Suprapubic skin (tissue), 4 donors: ENCODE data around the gene TPT1. TPM values are rescaled to one million over a fixed set of nuclear protein-coding genes. Genes with fewer than 3 reads are reported as not detected.
"Not testable (repeated sequence)": the region's sequence is repeated elsewhere in the genome, so short reads cannot be mapped to it uniquely, and the experiment has no call there.

Source experiments
- DNase-seq, 2 donors: peaks; one replicate each; pipeline ENCODE4 v3.0.0-alpha.2; 2019; ENCODE audit warnings: low spot score in 2 of 2
- H3K27ac ChIP-seq: fragments of 200-600 bp; sonication (generic); one replicate; pipeline ENCODE4 v1.5.1; 2019
- H3K27me3 ChIP-seq: fragments of 200-600 bp; sonication (generic); one replicate; pipeline ENCODE4 v1.5.1; 2019
- H3K36me3 ChIP-seq: fragments of 200-600 bp; sonication (generic); one replicate; pipeline ENCODE4 v1.5.1; 2019
- H3K4me1 ChIP-seq: fragments of 200-600 bp; sonication (generic); one replicate; pipeline ENCODE4 v1.5.1; 2019
- H3K4me3 ChIP-seq: fragments of 200-600 bp; sonication (generic); one replicate; pipeline ENCODE4 v1.5.1; 2019; ENCODE audit warnings: mild to moderate bottlenecking
- H3K9me3 ChIP-seq: fragments of 200-600 bp; sonication (generic); one replicate; pipeline ENCODE4 v1.5.1; 2019
- EP300 ChIP-seq: sonication (generic); formaldehyde crosslinking; IDR thresholded peaks from one replicate; pipeline ENCODE4 v1.6.1; 2017; ENCODE audit warnings: antibody characterized with exemption
- POLR2A ChIP-seq, 2 donors: fragments of 450-650 bp; IDR thresholded peaks; one replicate each; pipeline ENCODE4 v1.6.1; 2017; ENCODE audit warnings: antibody characterized with exemption in 2 of 2, mild to moderate bottlenecking in 2 of 2, moderate library complexity in 2 of 2
- POLR2AphosphoS5 ChIP-seq, 3 donors: sonication (generic); formaldehyde crosslinking; IDR thresholded peaks; one replicate each; pipeline ENCODE4 v1.6.1; 2017; ENCODE audit warnings: antibody characterized with exemption in 3 of 3
- WGBS: methylation state at CpG from one replicate; pipeline ENCODE4 v1.1.5; 2018; 5-methylcytosine and 5-hydroxymethylcytosine counted together
- total RNA-seq, 4 donors: library from RNA; depleted of rRNA; stranded (reverse); fragments of >200 nt; gene quantifications; one replicate each; pipeline ENCODE4 v1.1.0, GENCODE V29; 2016
- TF ChIP-seq, protein P1 (sequence below), 2 donors: fragments of 200-600 bp in 1 of 2; fragments of 450-650 bp in 1 of 2; sonication (generic) in 1 of 2; IDR thresholded peaks; one replicate each; pipeline ENCODE4 v1.5.1; 2016 to 2019; ENCODE audit warnings: antibody characterized with exemption in 2 of 2, mild to moderate bottlenecking in 1 of 2, moderate library complexity in 1 of 2

TPT1 gene
- total RNA-seq, result 1,000 to 10,000 TPM; 1,947 to 2,729 (median 2,521) TPM

- Histone ChIP-seq H3K27ac (peak within 1 kb of the TSS; percentile 99), H3K4me3 (peak within 1 kb of the TSS; percentile 77), H3K9me3 (no peaks in the 10 kb centered on the region), H3K4me1 (peaks cover 50% of the 10 kb centered on the region), H3K27me3 (no peaks in the 10 kb centered on the region), H3K36me3 (peaks cover 55% of the 10 kb centered on the region)
- peak; percentile 92 to 98 for TF ChIP-seq POLR2A (IDR thresholded peaks at IDR 0.05)
- peak; percentile 87 to 98 (median 95) for TF ChIP-seq POLR2AphosphoS5 (IDR thresholded peaks at IDR 0.05)
- peak; percentile 9 for TF ChIP-seq EP300
- TF ChIP-seq, protein P1, sequence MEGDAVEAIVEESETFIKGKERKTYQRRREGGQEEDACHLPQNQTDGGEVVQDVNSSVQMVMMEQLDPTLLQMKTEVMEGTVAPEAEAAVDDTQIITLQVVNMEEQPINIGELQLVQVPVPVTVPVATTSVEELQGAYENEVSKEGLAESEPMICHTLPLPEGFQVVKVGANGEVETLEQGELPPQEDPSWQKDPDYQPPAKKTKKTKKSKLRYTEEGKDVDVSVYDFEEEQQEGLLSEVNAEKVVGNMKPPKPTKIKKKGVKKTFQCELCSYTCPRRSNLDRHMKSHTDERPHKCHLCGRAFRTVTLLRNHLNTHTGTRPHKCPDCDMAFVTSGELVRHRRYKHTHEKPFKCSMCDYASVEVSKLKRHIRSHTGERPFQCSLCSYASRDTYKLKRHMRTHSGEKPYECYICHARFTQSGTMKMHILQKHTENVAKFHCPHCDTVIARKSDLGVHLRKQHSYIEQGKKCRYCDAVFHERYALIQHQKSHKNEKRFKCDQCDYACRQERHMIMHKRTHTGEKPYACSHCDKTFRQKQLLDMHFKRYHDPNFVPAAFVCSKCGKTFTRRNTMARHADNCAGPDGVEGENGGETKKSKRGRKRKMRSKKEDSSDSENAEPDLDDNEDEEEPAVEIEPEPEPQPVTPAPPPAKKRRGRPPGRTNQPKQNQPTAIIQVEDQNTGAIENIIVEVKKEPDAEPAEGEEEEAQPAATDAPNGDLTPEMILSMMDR (IDR thresholded peaks at IDR 0.05), result no peak
- DNase-seq, result peak; percentile 99 to 100
- 1% methylated on average over 19 of the region's 67 CpGs for WGBS
These were observed at the start of gene TPT1 for GRCh38 chr13:45341034-45341798. TSS of gene TPT1 (minus strand) at chr13:45341183. CDS start at chr13:45341069, 114 bp downstream.

DNA sequence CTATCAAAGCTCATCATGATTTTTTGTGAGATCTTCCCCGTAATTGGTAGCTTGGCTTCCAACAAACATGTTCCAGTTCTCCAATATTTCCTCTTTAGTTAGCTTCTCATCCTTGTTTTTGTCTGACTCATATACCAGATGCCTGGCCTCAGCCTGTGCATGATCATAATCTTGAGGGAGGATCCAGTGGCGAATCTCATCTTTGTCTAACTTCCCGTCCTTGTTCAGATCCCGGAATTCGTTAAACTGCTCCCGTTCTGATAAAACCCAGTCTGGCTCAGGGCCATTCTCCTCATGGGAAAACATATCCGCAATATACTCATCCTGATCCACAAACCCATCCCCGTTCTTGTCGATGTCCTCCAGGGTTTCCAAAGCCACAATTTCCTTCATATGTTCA, 49.4 kb upstream of the TPT1 start:
- H3K4me3 ChIP-seq, H3K4me1 ChIP-seq, H3K27me3 ChIP-seq, DNase-seq, H3K9me3 ChIP-seq, H3K27ac ChIP-seq: not testable (repeated sequence)
- peaks cover 17% of the 10 kb centered on the region for H3K36me3 ChIP-seq
- WGBS, result 93% methylated on average over 9 of the region's 9 CpGs

DNA sequence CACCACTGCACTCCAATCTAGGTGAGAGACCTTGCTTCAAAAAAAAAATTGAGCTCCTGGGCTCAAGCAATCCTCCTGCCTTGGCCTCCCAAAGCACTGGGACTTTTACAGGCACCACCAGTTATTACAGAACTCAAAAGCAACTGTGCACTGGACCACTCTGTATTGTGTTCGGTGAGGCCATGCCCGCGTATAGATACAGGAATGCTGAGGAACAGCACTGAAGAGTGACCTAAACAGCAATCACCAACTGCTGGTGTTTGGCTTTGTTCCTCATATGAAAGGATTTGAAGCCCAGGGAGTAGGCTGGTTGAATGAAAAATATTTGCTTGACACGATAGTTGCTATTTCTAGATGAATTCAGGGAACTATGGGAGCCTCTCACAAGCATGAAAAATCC, 47.7 kb upstream of the TPT1 start:
- no peak for TF ChIP-seq POLR2AphosphoS5 (IDR thresholded peaks at IDR 0.05)
- TF ChIP-seq POLR2A (IDR thresholded peaks at IDR 0.05), result no peak
- no peak for TF ChIP-seq EP300
- TF ChIP-seq, protein P1 (IDR thresholded peaks at IDR 0.05), result no peak
- Histone ChIP-seq H3K27me3 (no peaks in the 10 kb centered on the region), H3K4me1 (no peaks in the 10 kb centered on the region), H3K9me3 (no peaks in the 10 kb centered on the region), H3K4me3 (no peak overlapping the region), H3K27ac (no peak overlapping the region), H3K36me3 (peaks cover 26% of the 10 kb centered on the region)
- WGBS, result 96% methylated on average over 4 of the region's 4 CpGs
- DNase-seq, result no peak

- H3K27me3 ChIP-seq, DNase-seq, H3K4me1 ChIP-seq, H3K9me3 ChIP-seq, H3K4me3 ChIP-seq, H3K27ac ChIP-seq: not testable (repeated sequence)
- H3K36me3 ChIP-seq, result peaks cover 26% of the 10 kb centered on the region
- 89% methylated on average over 17 of the region's 17 CpGs for WGBS
These were observed 46.1 kb upstream of the TPT1 start for GRCh38 chr13:45386892-45387575.

DNA sequence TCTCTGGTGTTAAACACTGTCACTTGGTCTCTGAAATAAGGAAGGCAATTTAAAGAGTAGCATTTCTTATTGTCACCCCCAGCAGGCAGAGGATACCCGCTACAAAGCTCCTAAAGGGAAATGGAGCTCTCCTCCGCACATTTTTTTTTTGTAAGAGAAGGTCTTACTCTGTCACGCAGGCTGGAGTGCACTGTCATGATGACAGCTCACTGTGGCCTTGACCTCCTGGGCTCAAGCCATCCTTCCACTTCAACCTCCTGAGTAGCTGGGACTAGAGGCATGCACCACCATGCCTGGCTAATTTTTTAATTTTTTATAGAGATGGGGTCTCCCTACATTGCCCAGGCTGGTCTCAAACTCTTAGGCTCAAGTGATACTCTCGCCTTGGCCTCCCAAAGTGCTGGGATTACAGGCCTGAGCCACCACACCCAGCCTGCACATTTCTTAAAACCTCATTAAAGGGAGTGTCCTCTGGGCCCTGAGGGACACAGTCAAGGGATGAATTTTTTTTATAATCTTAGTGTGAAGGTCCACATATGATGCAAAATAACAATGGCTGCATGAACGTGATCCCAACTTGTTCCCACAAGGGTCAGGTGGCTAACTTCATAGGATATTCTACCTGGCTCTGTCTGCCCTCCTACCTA, 45.0 kb upstream of the TPT1 start:
- Histone ChIP-seq H3K4me3 (no peak overlapping the region), H3K27ac (no peak overlapping the region), H3K27me3 (no peaks in the 10 kb centered on the region), H3K9me3 (no peaks in the 10 kb centered on the region), H3K4me1 (no peaks in the 10 kb centered on the region), H3K36me3 (peaks cover 23% of the 10 kb centered on the region)
- TF ChIP-seq EP300 (no peak), POLR2A (IDR thresholded peaks at IDR 0.05) (no peak), POLR2AphosphoS5 (IDR thresholded peaks at IDR 0.05) (no peak)
- TF ChIP-seq, protein P1 (IDR thresholded peaks at IDR 0.05), result no peak
- no peak for DNase-seq
- WGBS, result 92% methylated on average over 4 of the region's 5 CpGs

- Histone ChIP-seq H3K36me3 (peaks cover 18% of the 10 kb centered on the region), H3K27ac (no peak overlapping the region), H3K9me3 (no peaks in the 10 kb centered on the region), H3K27me3 (no peaks in the 10 kb centered on the region), H3K4me1 (no peaks in the 10 kb centered on the region), H3K4me3 (no peak overlapping the region)
- 97% methylated on average over 5 of the region's 5 CpGs for WGBS
- TF ChIP-seq, protein P1 (IDR thresholded peaks at IDR 0.05), result no peak
- TF ChIP-seq POLR2A (IDR thresholded peaks at IDR 0.05) (no peak), POLR2AphosphoS5 (IDR thresholded peaks at IDR 0.05) (no peak), EP300 (no peak)
- no peak for DNase-seq
These were observed 44.3 kb upstream of the TPT1 start for GRCh38 chr13:45385320-45385719.
